H9 (cell line): ENCODE data around the gene C1orf21. TPM values are rescaled to one million over a fixed set of nuclear protein-coding genes. Genes with fewer than 3 reads are reported as not detected.

Experiments used
- DNase-seq: peaks from one replicate; pipeline ENCODE4 v3.0.0-alpha.2; 2017
- H2AFZ ChIP-seq: one replicate; pipeline ENCODE4 v1.6.1; 2013; ENCODE audit warnings: mild to moderate bottlenecking, low read length, control low read depth, moderate library complexity
- H2AK5ac ChIP-seq: 2 replicates; pipeline ENCODE4 v1.6.1; 2013; ENCODE audit warnings: low read length, control low read depth, mixed read lengths; ENCODE audit not compliant: insufficient read length
- H2BK120ac ChIP-seq: one replicate; pipeline ENCODE4 v1.6.1; 2013; ENCODE audit warnings: low read depth, mild to moderate bottlenecking, low read length, control low read depth, inconsistent platforms; ENCODE audit not compliant: poor library complexity, severe bottlenecking
- H2BK12ac ChIP-seq: 2 replicates; pipeline ENCODE4 v1.6.1; 2013; ENCODE audit warnings: low read length, control low read depth, mixed read lengths, low read depth; ENCODE audit not compliant: insufficient read length
- H2BK15ac ChIP-seq: 2 replicates; pipeline ENCODE4 v1.6.1; 2013; ENCODE audit warnings: low read depth, low read length, control low read depth
- H2BK20ac ChIP-seq: one replicate; pipeline ENCODE4 v1.6.1; 2013; ENCODE audit warnings: low read depth, mild to moderate bottlenecking, low read length, control low read depth, inconsistent platforms; ENCODE audit not compliant: poor library complexity, severe bottlenecking
- H2BK5ac ChIP-seq: 2 replicates; pipeline ENCODE4 v1.6.1; 2013; ENCODE audit warnings: low read length, control low read depth, mixed read lengths; ENCODE audit not compliant: insufficient read length
- H3K14ac ChIP-seq: 2 replicates; pipeline ENCODE4 v1.6.1; 2013; ENCODE audit warnings: low read length, control low read depth; ENCODE audit not compliant: insufficient read depth
- H3K18ac ChIP-seq: 2 replicates; pipeline ENCODE4 v1.6.1; 2013; ENCODE audit warnings: low read depth, mild to moderate bottlenecking, mixed read lengths, low read length, control low read depth; ENCODE audit not compliant: insufficient read length
- H3K23ac ChIP-seq: 2 replicates; pipeline ENCODE4 v1.6.1; 2013; ENCODE audit warnings: low read length, control low read depth, mixed read lengths, low read depth; ENCODE audit not compliant: insufficient read length
- H3K23me2 ChIP-seq: 2 replicates; pipeline ENCODE4 v1.6.1; 2013; ENCODE audit warnings: low read depth, mild to moderate bottlenecking, mixed read lengths, low read length, control low read depth; ENCODE audit not compliant: insufficient read length, poor library complexity, severe bottlenecking
- H3K27ac ChIP-seq: 2 replicates; pipeline ENCODE4 v1.5.1; 2013; ENCODE audit warnings: low read length, control low read depth, mixed read lengths, low read depth; ENCODE audit not compliant: insufficient read length
- H3K27me3 ChIP-seq: 2 replicates; pipeline ENCODE4 v1.6.1; 2013; ENCODE audit warnings: low read length, control low read depth, inconsistent platforms; ENCODE audit not compliant: insufficient read depth
- H3K4ac ChIP-seq: 2 replicates; pipeline ENCODE4 v1.6.1; 2013; ENCODE audit warnings: low read depth, mild to moderate bottlenecking, control low read depth, inconsistent platforms, low read length, moderate library complexity
- H3K4me1 ChIP-seq: 2 replicates; pipeline ENCODE4 v1.6.1; 2013; ENCODE audit warnings: low read length, control low read depth, inconsistent platforms; ENCODE audit not compliant: insufficient read depth
- H3K4me2 ChIP-seq: 2 replicates; pipeline ENCODE4 v1.6.1; 2013; ENCODE audit warnings: low read length, control low read depth, mixed read lengths; ENCODE audit not compliant: insufficient read length, insufficient read depth
- H3K56ac ChIP-seq: 2 replicates; pipeline ENCODE4 v1.6.1; 2013; ENCODE audit warnings: low read depth, mild to moderate bottlenecking, mixed read lengths, low read length, control low read depth; ENCODE audit not compliant: insufficient read length
- H3K79me1 ChIP-seq: 2 replicates; pipeline ENCODE4 v1.6.1; 2013; ENCODE audit warnings: low read depth, mild to moderate bottlenecking, moderate library complexity, low read length, control low read depth, inconsistent platforms; ENCODE audit not compliant: insufficient read depth, poor library complexity, severe bottlenecking
- H3K79me2 ChIP-seq: 2 replicates; pipeline ENCODE4 v1.6.1; 2013; ENCODE audit warnings: low read length, control low read depth, inconsistent platforms; ENCODE audit not compliant: insufficient read depth
- H3K9ac ChIP-seq: 2 replicates; pipeline ENCODE4 v1.6.1; 2013; ENCODE audit warnings: low read length, control low read depth, mixed read lengths; ENCODE audit not compliant: insufficient read length; ENCODE audit errors: extremely low read depth
- H3K9me3 ChIP-seq: one replicate; pipeline ENCODE4 v1.6.1; 2013; ENCODE audit warnings: low read depth, low read length, inconsistent platforms; ENCODE audit not compliant: control insufficient read depth
- H3T11ph ChIP-seq: one replicate; pipeline ENCODE4 v1.6.1; 2013; ENCODE audit warnings: mild to moderate bottlenecking, low read length, control low read depth, inconsistent platforms
- H4K20me1 ChIP-seq: one replicate; pipeline ENCODE4 v1.6.1; 2013; ENCODE audit not compliant: control insufficient read depth, insufficient read length, insufficient read depth
- H4K5ac ChIP-seq: 2 replicates; pipeline ENCODE4 v1.6.1; 2013; ENCODE audit warnings: low read depth, mild to moderate bottlenecking, mixed read lengths, low read length, control low read depth; ENCODE audit not compliant: insufficient read length
- H4K8ac ChIP-seq: replicated peaks from 2 replicates; pipeline ENCODE4 v1.6.1; 2013; ENCODE audit warnings: low read length, control low read depth, mixed read lengths, low read depth; ENCODE audit not compliant: insufficient read length
- H4K91ac ChIP-seq: 2 replicates; pipeline ENCODE4 v1.6.1; 2013; ENCODE audit warnings: low read depth, mild to moderate bottlenecking, moderate library complexity, mixed read lengths, low read length, control low read depth; ENCODE audit not compliant: insufficient read length
- H3K27ac Mint-ChIP-seq, 3 experiments: 2 replicates in 2 of 3; 3 replicates in 1 of 3; pipeline ENCODE4 v1.8.0; 2020 to 2021; ENCODE audit warnings: mixed read lengths in 3 of 3, mild to moderate bottlenecking in 1 of 3, moderate library complexity in 1 of 3
- H3K27me3 Mint-ChIP-seq: 2 replicates; pipeline ENCODE4 v1.8.0; 2021; ENCODE audit warnings: low read depth, mild to moderate bottlenecking, moderate library complexity, mixed read lengths
- H3K36me3 Mint-ChIP-seq, 3 experiments: 2 replicates in 2 of 3; 3 replicates in 1 of 3; pipeline ENCODE4 v1.8.0; 2020 to 2021; ENCODE audit warnings: low read depth in 3 of 3, mixed read lengths in 3 of 3; ENCODE audit not compliant: insufficient read depth in 1 of 3
- H3K4me1 Mint-ChIP-seq, 2 experiments: 2 replicates each; pipeline ENCODE4 v1.8.0; 2020; ENCODE audit warnings: mixed read lengths in 2 of 2
- H3K4me3 Mint-ChIP-seq, 2 experiments: 2 replicates in 1 of 2; 3 replicates in 1 of 2; pipeline ENCODE4 v1.8.0; 2020 to 2021; ENCODE audit warnings: mild to moderate bottlenecking in 2 of 2, mixed read lengths in 2 of 2, moderate library complexity in 1 of 2
- H3K9me3 Mint-ChIP-seq, 2 experiments: 2 replicates in 1 of 2; 3 replicates in 1 of 2; pipeline ENCODE4 v1.8.0; 2020; ENCODE audit warnings: mild to moderate bottlenecking in 2 of 2, mixed read lengths in 2 of 2, moderate library complexity in 1 of 2
- total RNA-seq: library from RNA; stranded (reverse); gene quantifications from 2 replicates; pipeline ENCODE4 v1.2.1, GENCODE V29; 2021
- TF ChIP-seq, protein P1 (sequence below): fragments of 200-600 bp; sonication (generic); conservative IDR thresholded peaks from 3 replicates; pipeline ENCODE4 v1.8.0; 2021; ENCODE audit warnings: antibody characterized with exemption, mild to moderate bottlenecking

C1orf21 gene
- total RNA-seq, 1 experiment from 2014 or later = 36.0 TPM

DNA sequence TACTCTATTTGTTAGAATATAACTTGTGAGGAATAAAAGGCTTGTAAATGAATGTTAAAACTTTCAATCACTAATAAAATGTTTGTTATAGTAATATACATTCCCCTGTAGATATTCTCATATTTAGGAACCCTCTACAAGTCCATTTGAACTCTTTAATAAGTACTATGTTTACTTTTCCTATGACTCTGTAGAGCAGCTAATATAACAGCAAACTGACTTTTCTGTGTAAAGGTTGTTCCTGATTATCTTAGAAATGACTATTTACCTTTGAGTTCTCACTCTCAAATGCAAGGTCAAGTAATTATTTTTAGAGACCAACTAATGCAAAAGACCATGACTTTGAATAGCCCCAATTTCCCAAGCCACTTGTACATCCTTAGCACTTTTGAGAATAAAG is 130.3 kb downstream of the C1orf21 start:
- no peak overlapping the region for H3K18ac ChIP-seq
- no peak overlapping the region for H3K9ac ChIP-seq
- peaks cover 0 to 26% (median 0%) of the 10 kb centered on the region in 3 experiments; a peak in 3 of 7 replicates for H3K36me3 Mint-ChIP-seq
- H3K27me3 ChIP-seq = no peaks in the 10 kb centered on the region
- H2BK20ac ChIP-seq = no peak overlapping the region
- no peaks in the 10 kb centered on the region for H3K27me3 Mint-ChIP-seq
- H3K4me1 Mint-ChIP-seq = peaks cover 14 to 34% of the 10 kb centered on the region in 2 experiments
- H4K5ac ChIP-seq = no peak overlapping the region
- no peak overlapping the region for H4K91ac ChIP-seq
- H3K9me3 ChIP-seq = no peaks in the 10 kb centered on the region
- H3K4me3 Mint-ChIP-seq = no peak overlapping the region
- H3K27ac ChIP-seq = no peak overlapping the region
- no peak overlapping the region for H2AK5ac ChIP-seq
- no peaks in the 10 kb centered on the region for H3K9me3 Mint-ChIP-seq
- H2BK12ac ChIP-seq = no peak overlapping the region
- no peak overlapping the region for H2BK5ac ChIP-seq
- no peak overlapping the region for H3T11ph ChIP-seq
- H4K20me1 ChIP-seq = no peaks in the 10 kb centered on the region
- no peak overlapping the region for H2BK15ac ChIP-seq
- no peaks in the 10 kb centered on the region for H3K4me1 ChIP-seq
- no peak overlapping the region for H3K4me2 ChIP-seq
- H3K79me1 ChIP-seq = no peaks in the 10 kb centered on the region
- H3K27ac Mint-ChIP-seq = 0 out of 7 replicates have a peak overlapping the region, but pooled peaks of 1 of the 3 experiments have one; percentile 2
- H3K23me2 ChIP-seq = no peaks in the 10 kb centered on the region
- no peak overlapping the region for H3K23ac ChIP-seq
- no peak overlapping the region for H3K14ac ChIP-seq
- no peaks in the 10 kb centered on the region for H3K79me2 ChIP-seq
- no peak overlapping the region for H2AFZ ChIP-seq
- no peak overlapping the region for H3K56ac ChIP-seq
- no peak for DNase-seq
- H3K4ac ChIP-seq = no peak overlapping the region
- H4K8ac ChIP-seq = no peak overlapping the region
- TF ChIP-seq, protein P1, sequence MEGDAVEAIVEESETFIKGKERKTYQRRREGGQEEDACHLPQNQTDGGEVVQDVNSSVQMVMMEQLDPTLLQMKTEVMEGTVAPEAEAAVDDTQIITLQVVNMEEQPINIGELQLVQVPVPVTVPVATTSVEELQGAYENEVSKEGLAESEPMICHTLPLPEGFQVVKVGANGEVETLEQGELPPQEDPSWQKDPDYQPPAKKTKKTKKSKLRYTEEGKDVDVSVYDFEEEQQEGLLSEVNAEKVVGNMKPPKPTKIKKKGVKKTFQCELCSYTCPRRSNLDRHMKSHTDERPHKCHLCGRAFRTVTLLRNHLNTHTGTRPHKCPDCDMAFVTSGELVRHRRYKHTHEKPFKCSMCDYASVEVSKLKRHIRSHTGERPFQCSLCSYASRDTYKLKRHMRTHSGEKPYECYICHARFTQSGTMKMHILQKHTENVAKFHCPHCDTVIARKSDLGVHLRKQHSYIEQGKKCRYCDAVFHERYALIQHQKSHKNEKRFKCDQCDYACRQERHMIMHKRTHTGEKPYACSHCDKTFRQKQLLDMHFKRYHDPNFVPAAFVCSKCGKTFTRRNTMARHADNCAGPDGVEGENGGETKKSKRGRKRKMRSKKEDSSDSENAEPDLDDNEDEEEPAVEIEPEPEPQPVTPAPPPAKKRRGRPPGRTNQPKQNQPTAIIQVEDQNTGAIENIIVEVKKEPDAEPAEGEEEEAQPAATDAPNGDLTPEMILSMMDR = no peak
- H2BK120ac ChIP-seq = no peak overlapping the region
